AG08396 (cell line): ENCODE data around the gene RAD1.

Experiments
- DNase-seq: peaks from one replicate; pipeline ENCODE4 v3.0.0; 2012; ENCODE audit warnings: low spot score, mixed read lengths

The RAD1 gene

DNA sequence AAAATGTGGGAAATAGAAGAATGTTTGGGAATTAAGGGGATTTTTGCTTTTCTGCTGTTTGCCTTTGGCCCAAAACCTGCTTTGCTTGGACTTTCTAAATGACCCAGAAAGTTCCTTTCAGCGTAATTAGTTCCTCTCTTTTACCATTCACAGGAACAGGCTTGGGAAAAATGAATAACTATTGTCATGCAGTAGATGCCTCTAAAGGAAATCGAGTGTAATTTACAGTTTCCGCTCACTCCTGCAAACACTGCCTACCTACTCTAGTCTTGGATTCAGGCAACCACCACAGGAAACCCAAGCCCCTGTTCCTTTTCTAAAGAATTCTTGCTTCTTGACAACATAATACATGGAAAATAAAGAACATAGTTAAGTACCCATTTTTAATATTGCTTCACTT lies 51.4 kb downstream of the RAD1 start:
- DNase-seq, result no peak

DNA sequence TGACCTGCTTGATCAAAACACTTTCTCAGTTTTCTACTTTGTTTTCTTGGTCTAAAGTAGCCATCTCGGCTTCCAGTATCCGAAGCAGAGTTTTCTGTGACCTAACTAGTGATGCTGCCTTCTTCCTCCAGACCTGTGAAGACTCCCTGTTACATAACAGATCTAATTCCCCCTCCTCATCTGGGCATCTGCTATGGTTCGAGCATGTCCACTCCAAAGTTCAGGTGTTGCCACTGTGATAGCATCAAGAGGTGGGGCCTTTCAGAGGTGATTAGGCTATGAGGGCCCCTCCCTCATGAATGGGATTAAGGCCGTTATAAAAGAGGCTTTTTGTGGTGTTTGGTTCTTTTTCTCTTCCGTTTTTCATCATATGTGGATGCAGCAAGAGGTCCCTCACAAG lies 56.1 kb downstream of the RAD1 start:
- no peak for DNase-seq

DNA sequence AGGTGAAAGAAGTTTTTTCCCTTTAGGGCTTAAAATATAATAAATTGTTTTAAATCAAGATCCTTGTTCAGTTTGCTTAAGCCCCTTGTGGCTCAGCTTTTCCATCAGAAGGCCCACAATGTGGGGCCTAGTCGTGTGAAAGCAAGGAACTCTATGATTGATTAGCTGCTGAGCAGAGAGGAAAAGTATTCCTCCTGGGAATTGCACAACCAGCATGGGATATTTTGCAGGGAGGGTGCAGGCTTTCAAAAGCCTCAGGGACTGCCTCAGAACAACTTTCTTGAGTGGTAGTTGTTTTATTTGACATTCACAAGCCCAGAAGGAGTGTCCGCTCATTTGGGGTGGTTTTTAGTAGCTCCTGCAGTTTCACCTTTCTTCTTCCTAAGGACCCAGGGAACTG lies 56.5 kb downstream of the RAD1 start:
- no peak for DNase-seq

DNA sequence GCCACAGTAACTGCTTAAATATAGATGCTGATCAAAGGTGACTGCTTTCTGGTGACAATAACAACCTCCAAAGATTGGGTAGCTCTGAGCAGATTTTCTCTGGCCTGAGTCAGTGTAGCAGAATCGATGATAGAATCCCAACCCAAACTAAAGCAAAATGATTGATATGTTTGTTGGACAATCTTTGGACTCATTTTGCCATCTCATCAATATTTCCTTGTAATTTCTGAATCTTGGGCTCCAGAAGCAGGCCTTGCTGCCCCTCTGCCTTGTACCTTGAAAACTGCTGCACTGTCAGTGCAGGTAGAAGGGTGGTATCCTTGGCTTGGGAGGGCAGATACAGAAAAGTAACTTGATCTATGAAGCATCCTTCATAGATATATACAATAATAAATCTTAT lies 57.4 kb downstream of the RAD1 start:
- no peak for DNase-seq

DNA sequence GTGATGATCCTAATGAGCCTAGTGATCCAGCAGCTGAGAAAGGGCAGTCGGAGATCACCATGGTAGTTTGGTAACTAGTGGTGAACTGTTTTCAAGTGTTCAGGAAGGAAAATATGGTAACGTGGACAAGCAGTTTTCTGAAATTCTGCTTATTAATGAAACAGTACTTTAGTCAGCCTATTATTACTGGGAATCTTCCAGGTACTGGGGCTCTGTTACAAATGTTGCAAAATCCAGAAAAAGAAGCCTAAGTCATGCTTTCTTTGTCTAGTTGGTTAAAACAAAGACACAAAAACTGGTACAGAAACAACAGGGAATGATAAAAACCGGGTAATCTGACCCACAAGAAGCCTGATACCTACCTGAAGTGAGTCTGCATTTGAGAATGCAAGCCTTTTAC lies 58.1 kb downstream of the RAD1 start:
- no peak for DNase-seq
